ENCODE results near the gene CCRL2. TPM values are rescaled to one million over a fixed set of nuclear protein-coding genes. Genes with fewer than 3 reads are reported as not detected.

Gene CCRL2
- total and polyA plus RNA-seq, 2 of the 8 experiments (the other 6 are each of a cell fraction or from before 2014, with no cell fraction given): not detected

DNA sequence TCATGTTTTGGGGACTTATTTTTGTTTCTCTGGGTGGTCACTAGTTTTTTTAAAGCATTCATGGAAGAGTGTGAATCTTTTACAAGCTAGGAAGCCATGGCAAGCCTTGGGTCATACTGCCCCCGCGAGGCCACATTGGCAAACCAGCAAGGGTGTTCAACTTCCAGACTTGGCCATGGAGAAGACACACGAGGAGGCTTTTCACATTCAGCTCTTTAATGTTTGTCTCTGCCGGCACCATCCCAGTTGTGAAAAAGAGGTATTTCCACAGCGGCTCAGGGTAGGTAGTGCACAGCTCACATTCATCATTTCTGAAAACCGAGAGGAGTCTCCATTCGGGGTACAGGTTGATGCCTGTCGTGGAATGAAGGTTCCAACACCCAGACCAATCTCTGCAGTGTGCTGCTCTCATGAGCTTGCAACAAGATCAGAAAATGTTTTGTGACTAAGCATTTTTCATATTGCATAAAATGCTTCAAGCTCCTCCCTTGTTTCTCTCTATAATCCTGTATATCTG lies 28.6 kb upstream of the CCRL2 start:
- Histone ChIP-seq H3K23me2 (ENCODE audit: low read depth, low read length) (no peaks in the 10 kb centered on the region), H4K91ac (replicated peaks; ENCODE audit: insufficient read length, low read length) (no peak overlapping the region), H3K4me3 (ENCODE audit: extremely low read depth in 1 of 4, insufficient read depth in 2 of 4, low read depth in 3 of 4, low read length in 4 of 4) (no peak overlapping the region), H2BK120ac (replicated peaks; ENCODE audit: low read depth, low read length) (no peak overlapping the region), H2BK12ac (ENCODE audit: low read depth, low read length) (no peak overlapping the region), H3K9me3 (ENCODE audit: insufficient read depth in 2 of 2, low read depth in 1 of 2, low read length in 1 of 2) (no peaks in the 10 kb centered on the region), H2AK5ac (ENCODE audit: low read depth, low read length) (no peak overlapping the region), H4K8ac (ENCODE audit: extremely low read depth, insufficient read depth, low read length) (no peak overlapping the region), H3K23ac (ENCODE audit: insufficient read length) (no peak overlapping the region), H2BK20ac (ENCODE audit: low read length) (no peak overlapping the region), H3K14ac (ENCODE audit: insufficient read length) (no peak overlapping the region), H3K27me3 (replicated peaks in 1 of 4; ENCODE audit: control insufficient read depth in 3 of 4, extremely low read depth in 1 of 4, insufficient read depth in 3 of 4, low read length in 3 of 4) (no peaks in the 10 kb centered on the region), H3K4ac (replicated peaks; ENCODE audit: insufficient read length, low read depth, low read length) (no peak overlapping the region), H4K20me1 (replicated peaks in 1 of 2; ENCODE audit: control insufficient read depth in 1 of 2, insufficient read depth in 2 of 2, low read length in 2 of 2) (no peaks in the 10 kb centered on the region), H2BK5ac (ENCODE audit: low read depth, low read length) (no peak overlapping the region), H2AFZ (ENCODE audit: low read length) (no peak overlapping the region), H3K79me2 (ENCODE audit: control insufficient read depth in 1 of 2, insufficient read depth in 2 of 2, low read length in 2 of 2) (no peaks in the 10 kb centered on the region), H4K5ac (ENCODE audit: insufficient read length, low read depth, low read length) (no peak overlapping the region), H2BK15ac (ENCODE audit: low read length) (no peak overlapping the region), H3K4me1 (replicated peaks in 1 of 4; ENCODE audit: control insufficient read depth in 3 of 4, insufficient read depth in 4 of 4, low read length in 3 of 4) (peaks cover 1 to 15% (median 8%) of the 10 kb centered on the region in 4 experiments; a peak in 6 of 7 replicates), H3K56ac (replicated peaks; ENCODE audit: insufficient read length, low read depth, low read length) (no peak overlapping the region), H3K9ac (replicated peaks in 1 of 4; ENCODE audit: extremely low read depth in 1 of 4, low read depth in 3 of 4, low read length in 3 of 4) (no peak overlapping the region), H3K4me2 (ENCODE audit: insufficient read depth in 1 of 2, low read depth in 2 of 2, low read length in 2 of 2) (no peak overlapping the region), H3K79me1 (ENCODE audit: low read depth, low read length) (no peaks in the 10 kb centered on the region), H3K18ac (ENCODE audit: extremely low read depth, low read length) (no peak overlapping the region; the same call in 1 of the 2 replicates), H3K36me3 (ENCODE audit: control insufficient read depth in 2 of 4, insufficient read depth in 4 of 4, low read length in 3 of 4) (no peaks in the 10 kb centered on the region), H3K27ac (ENCODE audit: low read depth, low read length) (no peak overlapping the region)
- DNase-seq (ENCODE audit: low read depth in 1 of 2, low spot score in 2 of 2) (peak; percentile 38 to 83), FAIRE-seq (peak; percentile 76)
- WGBS, 2 experiments (ENCODE audit: extremely low coverage in 1 of 2, insufficient coverage in 1 of 2, insufficient read length in 1 of 2, insufficient replicate concordance in 2 of 2, low coverage in 1 of 2, low lambda C conversion rate in 2 of 2, missing lambda C conversion rate in 1 of 2): 64% methylated on average over 8 of the region's 8 CpGs; no CpG with 5 or more reads in 1 of the 2 experiments
- ChIA-PET POLR2A (ENCODE audit: partially characterized antibody) (no interaction called here), CTCF (ENCODE audit: partially characterized antibody) (interaction anchor here (0.6 to 3.0 kb wide), 40 partner anchors 10 to 450 kb away, joined by 3 to 48 read pairs (median 3); partner anchors contain the start of genes CCR1, CCR3 and CCRL2)
- TF ChIP-seq HDAC6 (IDR thresholded peaks at IDR 0.05; ENCODE audit: low read depth, low read length) (no peak), SP2 (IDR thresholded peaks at IDR 0.05; ENCODE audit: low read length) (no peak), TEAD4 (IDR thresholded peaks at IDR 0.05; ENCODE audit: low read depth, low read length) (no peak), BCL11A (IDR thresholded peaks at IDR 0.05; ENCODE audit: low read depth in 2 of 2, low read length in 2 of 2) (no peak), TAF7 (optimal IDR thresholded peaks at IDR 0.05; ENCODE audit: borderline replicate concordance, low read depth, low read length) (peak; percentile 35), EP300 (IDR thresholded peaks at IDR 0.05; ENCODE audit: borderline replicate concordance in 1 of 2, low read depth in 2 of 2, low read length in 2 of 2) (no peak), RXRA (IDR thresholded peaks at IDR 0.05; ENCODE audit: insufficient read depth, low read depth, low read length) (no peak), TBP (IDR thresholded peaks at IDR 0.05; ENCODE audit: low read depth, low read length) (no peak), YY1 (IDR thresholded peaks at IDR 0.05; ENCODE audit: low read depth, low read length) (0 out of 2 replicates have a peak, but pooled peaks have one; percentile 44), CBX5 (IDR thresholded peaks at IDR 0.05; ENCODE audit: low read depth, low read length) (no peak), RAD21 (IDR thresholded peaks at IDR 0.05 in 1 of 2, conservative IDR thresholded peaks at IDR 0.05 in 1 of 2; ENCODE audit: low read depth in 2 of 2, low read length in 2 of 2) (peak; percentile 90 to 93)

All from H1 (cell line).